B cell (primary cell): ENCODE measurements around the gene UNC5C. TPM values are rescaled to one million over a fixed set of nuclear protein-coding genes. Genes with fewer than 3 reads are reported as not detected.

Experiments used
- ATAC-seq: fragments of 200-7000 bp; cut with Tn5 transposase; one replicate; pipeline ENCODE4 v1.10.0; 2021; ENCODE audit warnings: low read depth, mild to moderate bottlenecking, moderate number of reproducible peaks, moderate library complexity
- CTCF ChIA-PET: fragments of 350-600 bp; sonication (Branson Sonifier 250); formaldehyde crosslinking; loops from one replicate; lab custom pipeline; 2021; ENCODE audit warnings: antibody characterized with exemption, inconsistent platforms; lab: Charles Lee
- POLR2A ChIA-PET: fragments of 350-600 bp; sonication (Branson Sonifier 250); formaldehyde crosslinking; loops from one replicate; lab custom pipeline; 2021; ENCODE audit warnings: antibody characterized with exemption; lab: Charles Lee
- DNase-seq: peaks from one replicate; pipeline ENCODE4 v3.0.0; 2013
- H2AFZ ChIP-seq: 2 replicates; pipeline ENCODE4 v1.6.1; 2012; ENCODE audit warnings: mild to moderate bottlenecking, low read depth, low read length; ENCODE audit not compliant: insufficient read depth, poor library complexity, severe bottlenecking
- H3K27ac ChIP-seq, 2 donors: 1 replicate in 1 of 2; 2 replicates in 1 of 2; pipeline ENCODE4 v1.5.1; 2012 to 2013; ENCODE audit warnings: low read length in 2 of 2, mild to moderate bottlenecking in 2 of 2, moderate library complexity in 1 of 2
- H3K27me3 ChIP-seq, 4 experiments: fragments of 200-600 bp in 1 of 4; sonication (generic) in 1 of 4; replicated peaks in 1 of 4; 1 replicate in 2 of 4; 2 replicates in 2 of 4; pipeline versions ENCODE4 v1.6.1 to v1.7.0; 2013 to 2016; ENCODE audit warnings: low read length in 3 of 4, mild to moderate bottlenecking in 2 of 4, mixed read lengths in 1 of 4, moderate library complexity in 1 of 4; ENCODE audit not compliant: insufficient read depth in 4 of 4, control insufficient read depth in 3 of 4; ENCODE audit errors: control extremely low read depth in 1 of 4
- H3K36me3 ChIP-seq, 2 experiments: replicated peaks in 1 of 2; 1 replicate in 1 of 2; 2 replicates in 1 of 2; pipeline versions ENCODE4 v1.6.1 to v1.7.1; 2013; ENCODE audit warnings: low read length in 1 of 2; ENCODE audit not compliant: insufficient read depth in 2 of 2, control insufficient read depth in 1 of 2; ENCODE audit errors: control extremely low read depth in 1 of 2, extremely low read depth in 1 of 2
- H3K4me1 ChIP-seq, 2 donors: fragments of 200-600 bp in 1 of 2; sonication (generic) in 1 of 2; 1 replicate in 1 of 2; 2 replicates in 1 of 2; pipeline versions ENCODE4 v1.5.1 to v1.6.1; 2013 to 2017; ENCODE audit warnings: low read length in 2 of 2; ENCODE audit not compliant: control insufficient read depth in 2 of 2, insufficient read depth in 2 of 2
- H3K4me2 ChIP-seq: replicated peaks from 2 replicates; pipeline ENCODE3; 2012; ENCODE audit warnings: mild to moderate bottlenecking, low read depth, low read length; ENCODE audit not compliant: poor library complexity, severe bottlenecking
- H3K4me3 ChIP-seq, 5 experiments: fragments of 200-600 bp in 1 of 5; sonication (generic) in 1 of 5; 1 replicate in 3 of 5; 2 replicates in 2 of 5; pipeline versions ENCODE4 v1.5.1 to v1.7.0; 2011 to 2016; ENCODE audit warnings: low read length in 4 of 5, mild to moderate bottlenecking in 4 of 5, low read depth in 2 of 5, control low read depth in 1 of 5, moderate library complexity in 1 of 5; ENCODE audit not compliant: insufficient read depth in 1 of 5; ENCODE audit errors: control extremely low read depth in 1 of 5, extremely low read depth in 1 of 5
- H3K79me2 ChIP-seq: fragments of 200-600 bp; sonication (generic); one replicate; pipeline ENCODE4 v1.6.0; 2016; ENCODE audit warnings: low read length; ENCODE audit not compliant: control insufficient read depth, insufficient read depth
- H3K9ac ChIP-seq: fragments of 200-600 bp; sonication (generic); 2 replicates; pipeline ENCODE4 v1.6.1; 2017; ENCODE audit warnings: mild to moderate bottlenecking, low read length, moderate library complexity
- H3K9me3 ChIP-seq, 3 donors: one replicate each; pipeline versions ENCODE4 v1.6.1 to v1.7.1; 2013; ENCODE audit warnings: low read length in 2 of 3; ENCODE audit not compliant: control insufficient read depth in 2 of 3, insufficient read depth in 1 of 3; ENCODE audit errors: control extremely low read depth in 1 of 3
- H4K20me1 ChIP-seq: 2 replicates; pipeline ENCODE4 v1.6.0; 2012; ENCODE audit warnings: mild to moderate bottlenecking, low read length; ENCODE audit not compliant: insufficient read depth, control insufficient read depth, poor library complexity, severe bottlenecking
- H3K27ac Mint-ChIP-seq: one replicate; pipeline ENCODE4 v1.8.0; 2021; ENCODE audit warnings: mixed read lengths
- H3K27me3 Mint-ChIP-seq: one replicate; pipeline ENCODE4 v1.8.0; 2021; ENCODE audit warnings: mixed read lengths
- H3K4me1 Mint-ChIP-seq: one replicate; pipeline ENCODE4 v1.8.0; 2021; ENCODE audit warnings: mixed read lengths
- H3K4me3 Mint-ChIP-seq: one replicate; pipeline ENCODE4 v1.8.0; 2021; ENCODE audit warnings: mixed read lengths
- H3K9me3 Mint-ChIP-seq: one replicate; pipeline ENCODE4 v1.8.0; 2022; ENCODE audit warnings: mixed read lengths; ENCODE audit not compliant: insufficient read depth
- CTCF ChIP-seq: fragments of 200-600 bp; IDR thresholded peaks from one replicate; pipeline ENCODE4 v1.8.0; 2022; ENCODE audit warnings: antibody characterized with exemption, mild to moderate bottlenecking
- EZH2 ChIP-seq: IDR thresholded peaks from 2 replicates; pipeline ENCODE4 v1.6.1; 2012; ENCODE audit warnings: borderline replicate concordance, low read depth, mild to moderate bottlenecking, moderate library complexity, low read length; ENCODE audit not compliant: insufficient read depth, poor library complexity, severe bottlenecking
- WGBS: methylation state at CpG from one replicate; pipeline ENCODE4 v1.1.5; 2013; ENCODE audit warnings: missing lambda C conversion rate; ENCODE audit not compliant: insufficient coverage; 5-methylcytosine and 5-hydroxymethylcytosine counted together
- intact Hi-C: fragments of 100-400 bp; cut with micrococcal nuclease; formaldehyde crosslinking; loops from one replicate; pipeline ENCODE4 v1.10.0; 2022
- polyA plus RNA-seq: library from polyadenylated mRNA; depleted of rRNA; stranded (reverse); fragments of >200 nt; gene quantifications from 2 replicates; pipeline ENCODE4 v1.2.3, GENCODE V29; 2012
- total RNA-seq, 2 donors: library from RNA; stranded (reverse); fragments of 120-200 nt in 1 of 2; gene quantifications; 1 replicate in 1 of 2; 2 replicates in 1 of 2; pipeline versions ENCODE4 v1.2.3 to v1.2.4, GENCODE V29; 2013 to 2022

The UNC5C gene
- total and polyA plus RNA-seq, 2 donors (not counting 1 experiment from before 2014, with no cell fraction given), result not detected

GRCh38 chr4:95183656-95184408 lies 364.9 kb downstream of the UNC5C start:
- TF ChIP-seq CTCF, result no peak
- no peak for TF ChIP-seq EZH2
- Mint-ChIP-seq H3K4me1 (no peaks in the 10 kb centered on the region), H3K9me3 (no peaks in the 10 kb centered on the region), H3K27ac (no peak overlapping the region), H3K4me3 (no peak overlapping the region), H3K27me3 (peaks cover 2% of the 10 kb centered on the region)
- Histone ChIP-seq H3K36me3 (no peaks in the 10 kb centered on the region), H2AFZ (no peak overlapping the region), H3K27ac (no peak overlapping the region), H3K9me3 (no peaks in the 10 kb centered on the region), H3K4me1 (no peaks in the 10 kb centered on the region), H3K9ac (no peak overlapping the region), H3K27me3 (no peaks in the 10 kb centered on the region), H3K79me2 (no peaks in the 10 kb centered on the region), H3K4me2 (no peak overlapping the region), H3K4me3 (no peak overlapping the region), H4K20me1 (no peaks in the 10 kb centered on the region)
- intact Hi-C loops, result no loop called here
- ChIA-PET CTCF (interaction anchor here (0.7 to 0.9 kb wide), 2 partner anchors 13 to 20 kb away, joined by 3 read pairs; no protein-coding TSS in a partner anchor), POLR2A (no interaction called here)
- DNase-seq (no peak), ATAC-seq (no peak)
- WGBS, result 100% methylated on average over 1 of the region's 5 CpGs

GRCh38 chr4:95181996-95182306 lies 366.8 kb downstream of the UNC5C start:
- Mint-ChIP-seq H3K27me3 (peaks cover 2% of the 10 kb centered on the region), H3K27ac (no peak overlapping the region), H3K4me1 (no peaks in the 10 kb centered on the region), H3K9me3 (no peaks in the 10 kb centered on the region), H3K4me3 (no peak overlapping the region)
- ATAC-seq (no peak), DNase-seq (no peak)
- H3K27me3 ChIP-seq, result no peaks in the 10 kb centered on the region
- H2AFZ ChIP-seq, result no peak overlapping the region
- no peak for TF ChIP-seq EZH2
- TF ChIP-seq CTCF, result no peak
- peaks cover 0 to 4% (median 0%) of the 10 kb centered on the region in 3 donors for H3K9me3 ChIP-seq
- no peaks in the 10 kb centered on the region for H3K4me1 ChIP-seq
- CTCF ChIA-PET, result no interaction called here
- no CpG with 5 or more reads among the region's 2 CpGs for WGBS
- no peaks in the 10 kb centered on the region for H4K20me1 ChIP-seq
- POLR2A ChIA-PET, result no interaction called here
- H3K4me2 ChIP-seq, result no peak overlapping the region
- H3K4me3 ChIP-seq, result no peak overlapping the region
- H3K79me2 ChIP-seq, result no peaks in the 10 kb centered on the region
- intact Hi-C loops, result no loop called here
- H3K36me3 ChIP-seq, result no peaks in the 10 kb centered on the region
- no peak overlapping the region for H3K9ac ChIP-seq
- no peak overlapping the region for H3K27ac ChIP-seq
